GM19238 (cell line): ENCODE measurements around the gene CATSPER1.
"Not testable (repeated sequence)": the region's sequence is repeated elsewhere in the genome, so short reads cannot be mapped to it uniquely, and the experiment has no call there.

Experiments used
- DNase-seq: peaks from one replicate; pipeline ENCODE4 v3.0.0; 2011; ENCODE audit warnings: low spot score; ENCODE audit not compliant: insufficient read length

CATSPER1 gene

DNA sequence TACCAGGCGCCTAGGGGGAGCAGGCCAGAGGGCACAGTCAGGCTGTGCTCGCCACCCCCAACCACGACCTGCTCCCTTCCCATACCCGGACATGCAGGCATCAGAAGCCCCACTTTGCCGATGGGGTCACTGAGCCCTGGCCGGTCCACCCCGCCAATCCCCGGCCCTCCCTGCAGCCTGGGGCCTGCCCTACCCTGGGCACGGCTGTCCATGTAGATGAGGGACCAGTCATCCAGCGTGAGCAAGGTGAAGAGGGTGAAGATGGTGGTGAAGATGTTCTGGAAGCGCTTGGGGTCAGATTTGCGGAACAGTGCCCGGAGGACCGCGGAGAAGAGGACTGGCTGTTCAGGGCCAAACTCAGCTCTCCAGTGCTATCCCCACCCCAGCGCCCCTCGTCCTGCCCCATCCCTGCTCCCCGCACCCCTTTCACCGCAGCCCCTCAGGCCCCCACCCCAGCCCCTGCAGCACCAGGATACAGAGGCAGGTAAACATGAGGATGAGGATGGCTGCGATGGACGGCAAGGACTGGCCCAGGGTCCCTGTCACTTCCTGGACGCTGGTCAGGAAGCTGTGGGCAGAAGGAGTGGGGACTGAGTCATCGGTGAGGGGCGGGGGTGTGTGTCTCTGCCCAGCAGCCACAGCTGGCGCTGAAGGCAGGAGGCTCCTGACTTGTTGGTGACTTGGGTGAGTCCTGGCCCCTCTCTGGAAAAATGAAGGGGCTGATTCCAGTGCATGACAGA is 5.5 kb downstream of the CATSPER1 start:
- DNase-seq: no peak

DNA sequence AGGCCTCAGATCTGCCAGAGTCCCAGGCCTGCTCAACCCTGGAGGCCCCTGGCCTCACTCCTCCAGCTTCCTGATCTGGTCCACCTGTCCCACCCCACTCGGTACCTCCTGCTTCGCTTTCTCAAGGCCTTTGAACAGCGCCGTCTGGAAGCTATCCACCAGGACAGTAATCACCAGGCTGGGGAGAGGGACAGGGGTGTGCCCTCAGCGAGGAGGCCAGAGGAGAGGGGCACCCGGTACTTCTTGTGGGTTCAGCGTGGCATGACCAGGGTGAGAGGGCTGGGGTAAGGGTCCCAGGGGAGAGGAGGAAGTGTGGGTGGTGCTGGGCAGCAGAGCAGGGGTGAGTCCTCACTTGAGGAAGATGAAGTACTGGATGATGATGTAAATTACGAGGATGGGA is 6.1 kb downstream of the CATSPER1 start:
- no peak for DNase-seq

DNA sequence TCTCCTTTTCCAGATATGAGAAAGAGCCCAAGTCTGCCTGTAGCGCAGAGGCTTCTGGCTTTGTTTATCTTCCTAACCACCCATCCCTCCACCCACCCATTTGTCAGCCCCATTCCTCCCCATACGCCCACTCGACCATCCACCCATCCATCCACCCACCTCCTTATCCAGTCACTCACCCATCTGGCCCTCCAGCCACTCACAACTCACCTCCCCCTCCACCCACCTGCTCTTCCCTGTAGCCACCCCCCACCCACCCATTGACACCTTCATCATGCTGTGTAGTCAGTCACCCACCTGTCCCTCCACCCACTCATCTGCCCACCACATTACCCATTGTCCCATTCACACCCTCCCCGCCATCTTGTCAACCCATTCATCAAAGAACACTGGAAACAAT is 9.0 kb downstream of the CATSPER1 start:
- DNase-seq: no peak

DNA sequence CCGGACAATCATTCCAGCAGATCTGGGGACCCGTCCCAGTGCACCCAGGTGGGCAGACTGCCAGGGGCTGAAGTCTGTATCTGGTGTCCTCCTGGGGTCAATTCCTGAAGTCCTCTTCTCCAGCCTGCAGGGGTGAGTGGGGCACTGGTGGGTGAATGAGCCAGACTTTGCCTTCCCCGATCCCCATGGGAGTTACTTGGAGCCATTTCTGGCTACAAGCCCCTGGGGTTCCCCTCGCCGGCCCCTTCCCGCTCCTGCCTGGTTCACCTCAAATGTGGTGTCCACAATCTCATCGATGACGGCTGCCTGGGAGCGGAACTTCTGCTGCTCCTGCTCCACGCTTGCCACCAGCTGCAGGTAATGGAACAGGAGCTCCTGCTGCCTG is 9.5 kb downstream of the CATSPER1 start:
- no peak for DNase-seq

DNA sequence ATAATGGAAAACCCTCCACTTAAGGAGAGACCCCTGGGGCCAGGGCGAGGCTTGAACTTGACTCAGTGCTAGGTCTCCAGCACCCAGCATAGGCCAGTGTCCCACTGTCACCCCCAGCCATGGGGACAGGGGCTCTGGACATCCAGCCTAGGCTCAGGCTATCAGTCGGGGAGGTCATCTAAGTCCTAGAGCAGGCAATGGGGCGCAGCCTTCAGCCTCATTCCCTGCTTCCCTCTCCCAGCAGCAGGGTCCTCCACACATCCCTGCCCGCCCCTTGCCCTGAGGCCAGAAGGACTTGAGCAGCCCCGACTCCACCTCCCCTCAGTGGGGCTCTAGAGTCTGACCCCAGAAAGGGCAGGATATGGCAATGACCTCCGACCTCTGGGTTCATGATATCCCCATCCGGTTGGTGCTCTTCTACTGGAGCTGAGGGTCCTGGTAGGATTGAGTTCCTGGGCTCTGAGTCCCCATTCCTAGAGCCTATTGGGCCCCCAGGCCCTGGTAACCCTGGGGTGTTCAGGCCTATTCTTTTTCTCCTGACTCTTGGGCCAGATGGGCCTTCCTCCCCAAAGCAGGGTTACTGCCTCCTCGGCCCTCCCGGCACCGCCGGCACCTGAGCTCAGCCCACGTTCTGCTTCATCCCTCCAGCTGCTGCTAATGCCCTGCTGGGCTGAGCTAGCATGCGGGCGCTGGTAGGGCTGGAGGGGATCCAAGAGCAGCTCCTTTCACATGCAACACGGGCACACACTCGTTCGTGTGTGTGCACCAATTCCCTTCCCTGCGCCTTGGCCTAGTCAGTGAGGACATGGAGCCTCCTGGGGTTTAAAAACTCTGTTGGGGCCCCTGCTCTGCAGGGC is 10.1 kb downstream of the CATSPER1 start:
- DNase-seq: no peak

DNA sequence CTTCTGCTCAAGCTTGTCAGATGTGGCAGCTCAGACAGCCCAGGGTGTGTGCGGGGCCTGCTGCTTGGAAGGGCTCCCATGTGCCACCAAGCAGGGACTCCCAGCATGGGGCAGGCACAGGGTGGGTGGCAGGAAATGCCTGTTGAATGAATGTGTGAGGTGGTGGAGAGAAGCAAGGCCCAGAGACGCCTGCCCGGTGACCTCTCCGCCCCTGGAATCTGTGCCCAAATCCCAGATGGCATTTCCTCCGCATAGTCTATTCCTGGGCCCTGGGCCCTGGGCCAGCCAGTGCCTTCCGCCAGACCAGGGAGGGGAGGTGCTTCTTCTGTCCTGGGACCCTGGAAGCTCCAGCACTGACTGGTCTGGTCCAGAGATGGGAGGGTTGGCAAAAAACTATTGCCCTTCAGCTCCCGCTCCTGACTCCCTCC is 10.8 kb downstream of the CATSPER1 start:
- DNase-seq: no peak

DNA sequence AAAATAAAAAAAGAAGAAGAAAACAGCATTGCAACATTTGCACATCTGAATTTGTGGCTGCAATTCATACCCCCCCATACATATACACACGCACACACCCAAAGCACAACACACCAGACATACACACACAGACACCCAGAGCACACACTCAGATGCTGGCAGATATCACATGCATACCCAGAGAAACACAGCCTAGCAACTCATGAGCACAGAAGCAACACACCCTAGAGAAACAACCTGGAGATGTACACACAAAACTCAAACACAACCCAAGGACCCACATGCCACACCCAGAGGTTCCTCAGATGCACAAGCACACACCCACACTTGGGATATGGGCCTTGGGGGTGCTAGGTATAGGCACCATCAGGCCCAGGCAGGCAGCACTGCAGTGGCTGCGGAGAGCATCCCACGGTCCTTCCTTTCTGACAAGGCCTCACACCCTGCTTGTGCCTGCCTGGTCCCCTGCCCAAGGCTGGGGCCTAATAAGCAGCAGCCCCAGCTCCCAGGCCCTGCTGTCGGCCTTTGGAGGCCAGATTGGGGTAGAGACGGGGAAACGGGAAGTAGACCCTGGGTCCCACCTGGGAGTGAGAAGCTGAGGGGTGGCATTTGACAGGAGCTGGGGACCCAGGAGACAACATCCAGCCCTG is 11.3 kb downstream of the CATSPER1 start:
- no peak for DNase-seq

DNA sequence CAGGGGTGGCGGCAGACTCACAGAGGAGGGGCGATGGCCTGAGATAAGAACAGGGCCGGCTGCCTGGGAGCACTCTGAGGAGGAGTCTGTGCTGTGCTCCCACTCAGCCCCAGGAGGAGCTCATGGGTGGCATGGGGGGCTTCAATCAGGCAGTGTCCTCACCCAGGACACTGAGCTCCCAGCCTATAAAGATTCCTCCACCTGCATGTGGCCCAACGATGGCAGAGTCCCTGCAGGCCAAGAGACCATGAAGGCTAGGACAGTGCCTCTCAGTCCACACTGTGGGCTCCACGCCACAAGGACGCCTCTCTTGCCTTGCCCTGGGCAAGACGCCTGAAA is 12.5 kb downstream of the CATSPER1 start:
- no peak for DNase-seq

DNA sequence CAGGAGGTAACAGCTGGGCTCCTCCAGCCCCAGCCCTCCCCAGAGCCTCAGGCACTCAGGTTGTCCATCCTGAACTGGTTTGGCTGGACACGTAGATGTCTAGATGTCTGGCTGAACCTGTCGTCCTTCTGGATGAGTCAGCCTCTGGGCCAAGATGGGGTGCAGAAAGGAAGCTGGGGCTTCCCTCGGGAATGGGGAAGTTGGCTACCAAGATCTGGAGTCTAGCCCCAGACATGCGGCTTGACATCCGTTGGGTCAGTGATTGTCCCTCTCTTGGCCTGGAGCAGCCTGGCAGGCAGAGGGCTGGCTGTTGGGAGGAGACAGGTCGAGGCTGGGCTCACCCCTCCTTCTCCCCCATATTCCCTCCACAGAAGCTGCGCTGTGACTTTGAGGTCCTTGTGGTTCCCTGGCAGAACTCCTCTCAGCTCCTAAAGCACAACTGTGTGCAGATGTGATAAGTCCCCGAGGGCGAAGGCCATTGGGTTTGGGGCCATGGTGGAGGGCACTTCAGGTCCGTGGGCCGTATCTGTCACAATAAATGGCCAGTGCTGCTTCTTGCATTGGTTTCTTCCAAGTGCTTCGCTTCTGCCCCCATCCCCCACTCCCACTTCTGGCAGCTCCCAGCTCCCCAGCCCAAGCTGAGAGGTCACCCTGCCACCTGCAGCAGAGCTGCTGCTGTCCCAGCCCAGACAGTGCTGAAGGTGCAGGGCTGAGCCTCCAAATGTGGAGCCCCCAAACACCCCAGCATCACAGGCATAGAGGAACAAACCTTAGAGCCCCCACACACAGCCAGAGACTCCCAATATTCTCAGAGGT is 13.1 kb downstream of the CATSPER1 start:
- no peak for DNase-seq

DNA sequence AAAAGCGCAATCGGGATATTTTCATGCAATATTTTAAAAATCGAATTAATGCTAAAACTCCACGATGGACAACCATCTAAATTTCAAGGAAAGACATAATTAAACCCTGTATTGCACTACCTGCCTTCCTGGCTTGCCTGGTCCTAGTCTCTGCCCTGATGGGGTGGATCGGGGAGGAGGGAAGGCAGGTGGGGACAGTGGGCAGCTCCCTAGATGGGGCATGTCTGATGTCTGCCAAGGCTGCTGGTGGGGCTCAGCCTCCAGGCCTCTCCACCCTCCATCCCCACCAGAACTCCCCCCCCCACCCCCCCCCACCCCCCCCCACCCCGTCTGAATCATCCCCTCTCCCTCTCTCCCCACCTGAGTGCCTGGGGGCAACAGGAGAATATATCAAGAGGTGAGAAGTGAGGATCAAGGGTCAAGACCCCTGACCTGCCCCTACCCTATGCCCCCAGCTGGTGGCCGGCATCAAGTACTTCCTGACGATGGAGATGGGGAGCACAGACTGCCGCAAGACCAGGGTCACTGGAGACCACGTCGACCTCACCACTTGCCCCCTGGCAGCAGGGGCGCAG is 13.8 kb downstream of the CATSPER1 start:
- no peak for DNase-seq

DNA sequence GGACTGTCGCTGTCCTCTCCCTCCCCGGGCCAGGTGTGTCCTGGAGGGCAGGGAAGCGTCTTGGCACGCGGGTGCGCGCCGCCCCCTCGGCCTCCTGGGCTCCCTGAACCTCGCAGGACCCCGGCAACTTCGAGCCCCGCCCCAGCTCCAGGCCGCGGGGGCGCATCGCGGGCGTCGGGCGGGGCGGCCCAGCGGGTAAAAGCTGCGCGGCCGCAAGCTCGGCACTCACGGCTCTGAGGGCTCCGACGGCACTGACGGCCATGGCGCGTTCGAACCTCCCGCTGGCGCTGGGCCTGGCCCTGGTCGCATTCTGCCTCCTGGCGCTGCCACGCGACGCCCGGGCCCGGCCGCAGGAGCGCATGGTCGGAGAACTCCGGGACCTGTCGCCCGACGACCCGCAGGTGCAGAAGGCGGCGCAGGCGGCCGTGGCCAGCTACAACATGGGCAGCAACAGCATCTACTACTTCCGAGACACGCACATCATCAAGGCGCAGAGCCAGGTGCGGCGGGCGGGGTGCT is 14.4 kb downstream of the CATSPER1 start, which contains the start of gene CST6:
Gene CST6 (plus strand): TSS at position 224 of the 519 bp plus-strand sequence. CDS start 37 bp downstream, at position 261.
- no peak for DNase-seq

DNA sequence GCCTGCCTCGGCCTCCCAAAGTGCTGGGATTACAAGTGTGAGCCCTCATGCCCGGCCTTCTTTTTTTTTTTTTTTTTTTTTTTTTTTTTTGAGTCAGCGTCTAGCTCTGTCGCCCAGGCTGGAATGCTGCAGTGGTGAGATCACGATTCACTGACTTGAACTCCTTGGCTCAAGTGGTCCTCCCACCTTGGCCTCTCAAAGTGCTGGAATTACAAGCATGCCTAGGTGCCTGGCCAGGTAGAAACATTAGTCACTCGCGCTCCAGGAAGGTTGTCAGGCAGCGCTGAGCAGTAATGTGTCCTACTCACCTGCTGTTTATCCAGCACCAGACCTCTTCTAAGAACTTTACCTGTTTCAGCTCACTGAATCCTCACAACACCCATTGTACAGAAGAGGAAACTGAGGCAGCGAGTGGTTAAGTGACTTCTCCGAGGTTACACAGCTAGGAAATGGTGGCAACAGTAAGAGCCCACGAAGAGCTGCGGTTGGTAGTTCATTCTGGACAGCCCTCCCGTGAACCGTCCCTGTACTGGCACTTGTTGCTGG is 15.0 kb downstream of the CATSPER1 start:
- DNase-seq: no peak

DNA sequence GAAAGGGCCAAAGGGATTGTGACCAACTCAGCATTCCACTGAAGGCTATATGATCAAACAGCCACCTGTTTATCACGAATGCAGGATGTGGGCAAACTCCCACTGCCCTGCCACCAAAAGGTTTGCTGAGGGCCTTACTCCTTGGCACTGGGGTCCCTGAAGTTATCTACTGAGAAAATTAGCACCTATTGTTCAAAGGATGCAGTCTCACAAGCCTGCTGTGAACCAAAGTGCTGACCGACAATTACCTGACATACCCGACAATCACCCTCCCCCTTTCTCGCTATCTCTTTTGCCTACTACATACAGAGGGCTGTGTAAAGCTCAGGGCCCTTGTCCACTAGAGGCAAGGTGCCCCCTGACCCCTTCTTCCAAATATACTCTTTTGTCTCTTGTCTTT is 16.2 kb downstream of the CATSPER1 start:
- DNase-seq: not testable (repeated sequence)

DNA sequence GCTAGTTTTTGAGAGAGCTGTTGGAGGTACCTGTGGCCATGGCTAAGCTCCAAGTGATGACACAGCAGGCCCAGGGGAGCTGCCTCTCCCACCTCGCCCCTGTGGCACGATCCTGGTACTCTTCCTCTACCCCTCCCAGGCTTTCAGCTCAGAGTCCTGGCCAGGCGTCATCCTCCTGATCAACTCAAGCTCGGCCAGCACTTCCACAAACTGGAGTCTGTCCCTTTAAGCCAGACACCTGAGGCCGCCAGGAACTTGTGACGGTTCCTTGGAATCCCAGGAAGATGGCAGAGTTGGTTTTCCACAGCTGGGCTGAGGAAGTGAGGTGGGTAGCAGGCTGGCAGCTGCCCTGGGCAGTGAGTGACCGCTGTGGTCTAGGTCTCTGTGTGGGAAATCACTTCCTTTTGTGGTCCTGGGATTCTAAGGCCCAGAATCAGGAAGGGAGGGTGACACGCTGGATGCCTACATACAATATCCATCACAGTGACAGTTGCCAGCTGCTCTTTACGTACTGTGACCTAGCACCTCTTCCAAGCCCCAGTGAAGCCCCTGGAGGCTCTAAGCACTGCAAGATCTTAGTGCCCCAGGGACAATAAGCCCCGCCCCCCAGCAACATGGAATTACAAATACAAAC is 17.7 kb downstream of the CATSPER1 start:
- no peak for DNase-seq

DNA sequence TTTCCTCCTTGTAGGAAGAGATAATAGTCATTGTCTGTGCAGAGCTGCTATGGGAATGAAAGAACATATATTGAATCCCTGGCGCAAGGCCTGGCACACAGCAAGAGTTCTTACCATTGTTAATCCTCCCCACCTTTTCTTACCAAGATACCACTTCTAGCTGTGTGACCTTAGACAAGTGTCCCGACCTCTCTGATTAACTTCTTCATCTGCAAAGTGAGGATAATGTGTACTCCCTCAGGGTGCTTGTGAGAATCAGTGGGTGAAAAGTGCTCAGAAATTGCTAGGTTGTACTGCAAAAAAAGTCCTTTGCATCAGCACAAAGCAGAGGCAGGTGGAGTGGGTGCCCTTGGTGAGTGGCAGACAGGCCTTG is 18.2 kb downstream of the CATSPER1 start:
- DNase-seq: no peak

DNA sequence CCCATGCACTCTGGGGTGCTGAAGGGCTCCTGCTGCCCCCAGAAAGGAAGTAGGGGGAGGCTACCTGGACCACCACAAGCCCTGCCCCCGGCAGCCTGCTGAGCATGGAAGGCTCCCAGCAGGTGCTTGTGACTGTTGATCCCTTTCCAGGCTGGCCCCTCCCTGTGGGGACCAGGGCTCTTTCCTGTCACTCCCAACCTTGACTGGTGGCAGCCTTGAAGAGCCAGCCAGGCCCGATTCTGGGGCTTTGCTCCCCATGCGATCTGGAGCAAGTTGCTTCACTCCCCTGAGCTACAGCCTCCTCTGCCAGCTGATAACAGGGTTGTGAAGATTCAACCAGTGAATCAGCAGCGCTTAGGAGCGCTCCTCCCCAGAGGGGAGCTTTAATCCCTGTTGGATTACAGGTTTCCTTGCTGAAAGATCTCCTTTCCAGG is 19.1 kb downstream of the CATSPER1 start:
- DNase-seq: no peak

DNA sequence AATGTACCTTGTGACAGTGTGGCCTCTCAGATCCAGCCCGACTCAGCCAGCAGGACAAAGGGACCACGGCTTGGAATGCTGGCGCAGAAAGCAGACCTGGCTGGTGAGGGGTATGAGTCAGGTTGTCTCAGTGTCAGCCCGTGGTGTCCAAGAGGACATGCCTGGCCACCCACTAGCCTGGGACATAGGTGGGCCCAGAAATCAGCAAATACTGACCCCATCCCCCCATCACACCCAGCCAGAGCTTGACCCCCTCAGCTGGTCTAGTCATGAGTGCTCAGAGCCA is 19.4 kb downstream of the CATSPER1 start:
- DNase-seq: no peak

DNA sequence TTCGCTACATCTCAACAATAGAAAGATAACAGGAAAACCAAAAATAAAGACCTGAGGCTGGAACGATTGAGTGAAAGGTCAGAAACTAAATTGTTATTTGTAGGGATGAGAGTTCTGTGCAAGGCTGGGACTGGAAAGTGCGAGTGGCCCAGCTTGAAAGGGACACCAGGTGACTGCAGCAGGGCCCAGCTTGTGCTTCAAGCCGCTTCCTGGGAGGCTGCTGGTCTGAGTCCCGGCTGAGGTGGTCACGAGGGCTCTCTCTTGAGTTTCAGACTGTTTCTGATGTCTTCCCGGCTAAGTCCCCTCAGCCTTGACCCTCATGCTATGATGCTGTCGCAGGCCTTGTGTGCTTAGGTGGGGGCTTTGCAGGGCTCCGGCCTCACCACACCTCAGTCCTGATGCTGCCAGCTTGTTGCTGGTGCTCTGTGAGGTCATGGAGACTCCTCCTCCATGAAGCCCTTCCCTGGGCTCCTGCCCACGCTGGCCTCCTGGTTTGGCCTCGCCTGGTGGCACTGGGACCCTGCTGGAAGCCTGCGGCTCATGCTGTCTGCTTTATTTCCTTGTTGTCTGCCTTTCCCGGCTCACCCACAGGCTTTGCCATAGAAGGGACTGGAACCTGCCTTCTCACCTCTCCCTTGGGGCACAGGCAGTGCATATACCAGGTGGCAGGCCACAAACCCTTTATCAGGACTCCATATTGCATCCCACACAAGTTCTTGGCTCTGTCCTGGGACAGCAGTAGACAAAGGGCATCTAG is 20.0 kb downstream of the CATSPER1 start:
- no peak for DNase-seq

DNA sequence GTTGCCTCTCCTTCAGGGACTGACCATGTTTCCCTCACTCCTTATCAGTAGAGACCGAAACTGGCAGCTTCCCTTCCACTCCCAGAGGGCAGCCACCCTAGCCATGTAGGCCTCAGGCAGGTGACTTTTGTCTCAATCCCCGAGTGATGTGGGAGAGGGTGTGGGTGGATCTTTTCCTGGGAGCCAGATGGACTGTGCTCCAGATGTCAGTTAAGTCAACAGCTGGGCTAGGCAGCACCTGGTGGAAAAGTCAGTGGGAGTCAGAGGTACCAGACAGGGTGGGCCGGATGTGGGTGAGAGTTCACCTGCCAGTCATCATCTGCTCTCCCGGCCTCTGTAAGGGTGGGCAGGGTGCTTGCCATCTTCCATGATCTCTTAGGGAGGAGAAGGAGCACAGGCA is 22.1 kb downstream of the CATSPER1 start:
- no peak for DNase-seq

DNA sequence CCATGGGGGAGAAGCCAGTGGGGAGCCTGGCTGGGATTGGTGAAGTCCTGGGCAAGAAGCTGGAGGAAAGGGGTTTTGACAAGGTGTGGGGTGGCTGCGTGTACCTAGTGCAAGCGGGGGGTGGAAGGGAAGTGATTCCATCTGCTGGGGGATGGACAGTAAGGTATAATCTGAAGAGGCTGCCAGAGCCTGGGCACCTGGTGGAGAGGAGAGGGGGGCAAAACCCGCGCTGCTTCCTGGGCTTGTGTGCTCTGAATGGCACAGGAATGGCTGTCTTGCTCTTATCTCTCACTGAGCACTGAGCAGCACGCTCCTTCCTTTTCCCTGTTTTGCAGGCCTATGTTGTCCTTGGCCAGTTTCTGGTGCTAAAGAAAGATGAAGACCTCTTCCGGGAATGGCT is 23.0 kb downstream of the CATSPER1 start:
- no peak for DNase-seq
